Skeletal muscle tissue (tissue), 4 donors: ENCODE measurements around the gene VAMP5. TPM values are rescaled to one million over a fixed set of nuclear protein-coding genes. Genes with fewer than 3 reads are reported as not detected.
"Not testable (repeated sequence)": the region's sequence is repeated elsewhere in the genome, so short reads cannot be mapped to it uniquely, and the experiment has no call there.

ENCODE experiments used
- H3K27ac ChIP-seq: one replicate; pipeline ENCODE4 v1.7.0; 2013; ENCODE audit warnings: mild to moderate bottlenecking, low read depth, low read length, inconsistent platforms
- H3K27me3 ChIP-seq, 3 donors: one replicate each; pipeline ENCODE4 v1.7.0; 2013; ENCODE audit warnings: low read length in 3 of 3; ENCODE audit not compliant: control insufficient read depth in 3 of 3, insufficient read depth in 3 of 3
- H3K36me3 ChIP-seq, 3 donors: one replicate each; pipeline ENCODE4 v1.7.0; 2013; ENCODE audit warnings: low read length in 3 of 3; ENCODE audit not compliant: control insufficient read depth in 3 of 3, insufficient read depth in 3 of 3
- H3K4me1 ChIP-seq, 3 donors: one replicate each; pipeline ENCODE4 v1.7.0; 2013; ENCODE audit warnings: low read length in 3 of 3, mild to moderate bottlenecking in 3 of 3; ENCODE audit not compliant: control insufficient read depth in 3 of 3, insufficient read depth in 3 of 3
- H3K4me3 ChIP-seq, 3 donors: one replicate each; pipeline ENCODE4 v1.7.0; 2013; ENCODE audit warnings: low read length in 3 of 3
- H3K9ac ChIP-seq, 3 donors: one replicate each; pipeline ENCODE4 v1.7.0; 2013; ENCODE audit warnings: low read length in 3 of 3, mild to moderate bottlenecking in 3 of 3, moderate library complexity in 2 of 3, low read depth in 1 of 3
- H3K9me3 ChIP-seq, 3 donors: one replicate each; pipeline ENCODE4 v1.7.0; 2013; ENCODE audit warnings: low read length in 3 of 3; ENCODE audit not compliant: control insufficient read depth in 3 of 3
- total RNA-seq: library from RNA; depleted of rRNA; stranded (reverse); fragments of >200 nt; gene quantifications from one replicate; pipeline ENCODE4 v1.2.3, GENCODE V29; 2014
- donor health status: Osteomylitis.

The VAMP5 gene
- total RNA-seq, 1 donor from 2014 or later = 17.7 TPM

GRCh38 chr2:85598594-85599340, 14.5 kb downstream of the VAMP5 start:
- no peak overlapping the region for H3K27ac ChIP-seq
- H3K9ac ChIP-seq = peak overlapping the region in 1 of 3 donors; percentile 8
- H3K4me1 ChIP-seq = peaks cover 46 to 68% (median 48%) of the 10 kb centered on the region in 3 donors
- H3K27me3 ChIP-seq = no peaks in the 10 kb centered on the region
- no peak overlapping the region for H3K4me3 ChIP-seq
- H3K36me3 ChIP-seq = peaks cover 37 to 42% (median 42%) of the 10 kb centered on the region in 3 donors
- H3K9me3 ChIP-seq = no peaks in the 10 kb centered on the region

- Histone ChIP-seq H3K4me3 (no peak overlapping the region), H3K27ac (no peak overlapping the region), H3K4me1 (peaks cover 48 to 68% (median 50%) of the 10 kb centered on the region in 3 donors), H3K27me3 (no peaks in the 10 kb centered on the region), H3K9me3 (no peaks in the 10 kb centered on the region), H3K9ac (peak overlapping the region in 1 of 3 donors; percentile 45), H3K36me3 (peaks cover 37 to 42% (median 42%) of the 10 kb centered on the region in 3 donors)
Measured at GRCh38 chr2:85599468-85600234, 15.4 kb downstream of the VAMP5 start.

GRCh38 chr2:85600235-85600575, 16.0 kb downstream of the VAMP5 start:
- peaks cover 49 to 67% (median 49%) of the 10 kb centered on the region in 3 donors for H3K4me1 ChIP-seq
- no peak overlapping the region for H3K27ac ChIP-seq
- H3K4me3 ChIP-seq = no peak overlapping the region
- peak overlapping the region in 1 of 3 donors; percentile 97 for H3K9ac ChIP-seq
- H3K9me3 ChIP-seq = no peaks in the 10 kb centered on the region
- no peaks in the 10 kb centered on the region for H3K27me3 ChIP-seq
- H3K36me3 ChIP-seq = peaks cover 37 to 42% (median 42%) of the 10 kb centered on the region in 3 donors

GRCh38 chr2:85600951-85601770, 16.9 kb downstream of the VAMP5 start:
- H3K9ac ChIP-seq = peak overlapping the region; percentile 82 to 97 (median 83)
- H3K9me3 ChIP-seq = no peaks in the 10 kb centered on the region
- peak overlapping the region; percentile 82 to 100 (median 97) for H3K4me3 ChIP-seq
- H3K4me1 ChIP-seq = peaks cover 53 to 68% (median 56%) of the 10 kb centered on the region in 3 donors
- no peaks in the 10 kb centered on the region for H3K27me3 ChIP-seq
- H3K27ac ChIP-seq = peak overlapping the region; percentile 88
- peaks cover 37 to 45% (median 43%) of the 10 kb centered on the region in 3 donors for H3K36me3 ChIP-seq

- Histone ChIP-seq H3K27ac (peak overlapping the region; percentile 88), H3K4me3 (peak overlapping the region; percentile 82 to 100 (median 97)), H3K36me3 (peaks cover 31 to 41% (median 40%) of the 10 kb centered on the region in 3 donors), H3K27me3 (no peaks in the 10 kb centered on the region), H3K9ac (peak overlapping the region; percentile 82 to 97 (median 83)), H3K9me3 (no peaks in the 10 kb centered on the region), H3K4me1 (peaks cover 53 to 68% (median 56%) of the 10 kb centered on the region in 3 donors)
Measured at GRCh38 chr2:85601771-85602475, 17.7 kb downstream of the VAMP5 start.

- Histone ChIP-seq H3K4me3 (peak within 1 kb of the TSS; percentile 88 to 100 (median 97)), H3K4me1 (peaks cover 57 to 68% (median 58%) of the 10 kb centered on the region in 3 donors), H3K27me3 (no peaks in the 10 kb centered on the region), H3K36me3 (peaks cover 24 to 34% (median 33%) of the 10 kb centered on the region in 3 donors), H3K9me3 (no peaks in the 10 kb centered on the region), H3K9ac (peak within 1 kb of the TSS; percentile 82 to 97 (median 97)), H3K27ac (peak within 1 kb of the TSS; percentile 88)
Measured at GRCh38 chr2:85602476-85603234, 18.4 kb downstream of the VAMP5 start, which contains the start of gene TMEM150A. Gene TMEM150A, minus strand, starts transcription at chr2:85602698. Its CDS starts 750 bp downstream, at chr2:85601948.

GRCh38 chr2:85604133-85604444, 19.9 kb downstream of the VAMP5 start:
- peaks cover 18 to 30% (median 30%) of the 10 kb centered on the region in 3 donors for H3K36me3 ChIP-seq
- H3K4me3 ChIP-seq = peak overlapping the region; percentile 60 to 93 (median 68)
- H3K4me1 ChIP-seq = peaks cover 69 to 81% (median 72%) of the 10 kb centered on the region in 3 donors
- H3K9ac ChIP-seq = peak overlapping the region; percentile 34 to 97 (median 48)
- peak overlapping the region; percentile 88 for H3K27ac ChIP-seq
- not testable (repeated sequence) for H3K27me3 ChIP-seq, H3K9me3 ChIP-seq

- Histone ChIP-seq H3K9me3 (no peaks in the 10 kb centered on the region), H3K36me3 (peaks cover 11 to 27% (median 25%) of the 10 kb centered on the region in 3 donors), H3K27me3 (no peaks in the 10 kb centered on the region), H3K4me1 (peaks cover 73 to 81% (median 77%) of the 10 kb centered on the region in 3 donors), H3K27ac (peak overlapping the region; percentile 88), H3K9ac (peak overlapping the region; percentile 48 to 97 (median 63)), H3K4me3 (peak overlapping the region; percentile 60 to 64 (median 63))
Measured at GRCh38 chr2:85604568-85605339, 20.5 kb downstream of the VAMP5 start.
